DND-41 (cell line): ENCODE results near the gene ADTRP.

ENCODE experiments used
- EZH2 ChIP-seq: IDR thresholded peaks from 3 replicates; pipeline ENCODE4 v1.6.1; 2012; ENCODE audit warnings: borderline replicate concordance, low read depth, mild to moderate bottlenecking, moderate library complexity, low read length, inconsistent platforms; ENCODE audit not compliant: severe bottlenecking
- TF ChIP-seq, protein P1 (sequence below): IDR thresholded peaks from 2 replicates; pipeline ENCODE4 v1.5.1; 2012; ENCODE audit warnings: borderline replicate concordance, low read length, moderate library complexity, mild to moderate bottlenecking; ENCODE audit not compliant: poor library complexity, severe bottlenecking; ENCODE audit errors: extremely low read depth

DNA sequence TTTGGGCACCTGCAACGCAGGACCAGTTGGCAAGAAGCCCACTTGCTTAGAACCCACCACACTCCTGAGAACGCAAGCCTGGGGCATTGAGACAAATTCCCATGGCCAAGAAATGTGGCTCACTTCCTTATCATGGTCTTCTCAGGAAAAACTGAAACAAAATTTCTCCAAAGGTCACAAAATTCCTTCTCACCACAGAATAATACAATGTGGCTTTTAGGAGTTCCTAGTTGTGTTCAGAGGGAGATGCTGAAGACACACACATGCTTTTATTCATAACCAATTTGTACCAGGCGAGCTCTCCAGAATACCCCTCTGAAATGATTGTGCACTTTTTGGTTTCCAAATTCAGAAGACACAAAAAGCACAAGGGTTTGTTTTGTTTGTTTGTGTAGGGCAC, 31.6 kb downstream of the ADTRP start:
- TF ChIP-seq, protein P1, sequence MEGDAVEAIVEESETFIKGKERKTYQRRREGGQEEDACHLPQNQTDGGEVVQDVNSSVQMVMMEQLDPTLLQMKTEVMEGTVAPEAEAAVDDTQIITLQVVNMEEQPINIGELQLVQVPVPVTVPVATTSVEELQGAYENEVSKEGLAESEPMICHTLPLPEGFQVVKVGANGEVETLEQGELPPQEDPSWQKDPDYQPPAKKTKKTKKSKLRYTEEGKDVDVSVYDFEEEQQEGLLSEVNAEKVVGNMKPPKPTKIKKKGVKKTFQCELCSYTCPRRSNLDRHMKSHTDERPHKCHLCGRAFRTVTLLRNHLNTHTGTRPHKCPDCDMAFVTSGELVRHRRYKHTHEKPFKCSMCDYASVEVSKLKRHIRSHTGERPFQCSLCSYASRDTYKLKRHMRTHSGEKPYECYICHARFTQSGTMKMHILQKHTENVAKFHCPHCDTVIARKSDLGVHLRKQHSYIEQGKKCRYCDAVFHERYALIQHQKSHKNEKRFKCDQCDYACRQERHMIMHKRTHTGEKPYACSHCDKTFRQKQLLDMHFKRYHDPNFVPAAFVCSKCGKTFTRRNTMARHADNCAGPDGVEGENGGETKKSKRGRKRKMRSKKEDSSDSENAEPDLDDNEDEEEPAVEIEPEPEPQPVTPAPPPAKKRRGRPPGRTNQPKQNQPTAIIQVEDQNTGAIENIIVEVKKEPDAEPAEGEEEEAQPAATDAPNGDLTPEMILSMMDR: no peak
- no peak for TF ChIP-seq EZH2
